ENCODE measurements around the gene ODAM.
"Not testable (repeated sequence)": the region's sequence is repeated elsewhere in the genome, so short reads cannot be mapped to it uniquely, and the experiment has no call there.

The ODAM gene

GRCh38 chr4:70225824-70226223, 30.3 kb downstream of the ODAM start, which contains the start of gene FDCSP:
FDCSP (plus strand) TSS chr4:70226124; CDS start chr4:70231195, 5,071 bp downstream.
- no peak for DNase-seq

- no peak for DNase-seq
These were observed 40.6 kb downstream of the ODAM start for GRCh38 chr4:70236125-70236524.

- no peak for DNase-seq
These were observed 43.8 kb downstream of the ODAM start for GRCh38 chr4:70239131-70239883.

- no peak for DNase-seq
These were observed 44.5 kb downstream of the ODAM start for GRCh38 chr4:70239884-70240591.

- DNase-seq = not testable (repeated sequence)
These were observed 46.8 kb downstream of the ODAM start, which contains the start of gene CSN3 for GRCh38 chr4:70242297-70242696. CSN3 (plus strand) TSS chr4:70242597; CDS start chr4:70244820, 2,223 bp downstream.

- DNase-seq = no peak
These were observed 47.6 kb downstream of the ODAM start for GRCh38 chr4:70243091-70243490.

GRCh38 chr4:70251250-70251944, 55.9 kb downstream of the ODAM start:
- DNase-seq = no peak

GRCh38 chr4:70251945-70252277, 56.4 kb downstream of the ODAM start:
- no peak for DNase-seq
